Stimulated activated naive B cell treated with anti-CD40 and anti-IgM and Interleukin-4, amounts not matched to agents 10 μg/mL and 1 μg/mL and 100 μg/mL, for 72 hours (primary cell): Measurements from ENCODE around the gene MSLN.
"Not testable (repeated sequence)": the region's sequence is repeated elsewhere in the genome, so short reads cannot be mapped to it uniquely, and the experiment has no call there.

Source experiments
- ATAC-seq, 2 donors: fragments of 150-1000 bp; cut with Tn5 transposase; replicated peaks; 2 replicates each; pipeline ENCODE4 v1.10.0; 2021; ENCODE audit warnings: moderate library complexity in 1 of 2
- DNase-seq: peaks from one replicate; pipeline ENCODE4 v3.0.0; 2021
- H3K27ac Mint-ChIP-seq: one replicate; pipeline ENCODE4 v1.8.0; 2022; ENCODE audit warnings: mild to moderate bottlenecking, mixed read lengths
- H3K27me3 Mint-ChIP-seq, 2 donors: one replicate each; pipeline ENCODE4 v1.8.0; 2022; ENCODE audit warnings: mixed read lengths in 2 of 2
- H3K36me3 Mint-ChIP-seq, 2 donors: one replicate each; pipeline ENCODE4 v1.8.0; 2022; ENCODE audit warnings: mixed read lengths in 2 of 2, mild to moderate bottlenecking in 1 of 2
- H3K4me1 Mint-ChIP-seq, 2 donors: one replicate each; pipeline ENCODE4 v1.8.0; 2022; ENCODE audit warnings: mixed read lengths in 2 of 2, mild to moderate bottlenecking in 1 of 2
- H3K4me3 Mint-ChIP-seq, 2 donors: one replicate each; pipeline ENCODE4 v1.8.0; 2022; ENCODE audit warnings: mild to moderate bottlenecking in 2 of 2, mixed read lengths in 2 of 2, moderate library complexity in 1 of 2
- H3K9me3 Mint-ChIP-seq, 2 donors: one replicate each; pipeline ENCODE4 v1.8.0; 2022; ENCODE audit warnings: mixed read lengths in 2 of 2, mild to moderate bottlenecking in 1 of 2

Gene MSLN

GRCh38 chr16:736936-737481 is 23.5 kb upstream of the MSLN start:
- no peak overlapping the region for H3K27ac Mint-ChIP-seq

GRCh38 chr16:739560-740458 is 20.7 kb upstream of the MSLN start:
- Mint-ChIP-seq H3K27ac (peak overlapping the region; percentile 91), H3K4me3 (peak overlapping the region; percentile 84 to 89), H3K27me3 (no peaks in the 10 kb centered on the region), H3K4me1 (peaks cover 14 to 38% of the 10 kb centered on the region in 2 donors), H3K36me3 (peaks cover 18 to 26% of the 10 kb centered on the region in 2 donors), H3K9me3 (no peaks in the 10 kb centered on the region)
- DNase-seq (no peak), ATAC-seq (peak in 1 of 2 donors; percentile 2)

More at GRCh38 chr16:736936-737481, 23.5 kb upstream of the MSLN start:
- DNase-seq (no peak), ATAC-seq (no peak)
- H3K36me3 Mint-ChIP-seq = peaks cover 27 to 41% of the 10 kb centered on the region in 2 donors
- H3K9me3 Mint-ChIP-seq = no peaks in the 10 kb centered on the region
- H3K4me3 Mint-ChIP-seq = no peak overlapping the region
- H3K27me3 Mint-ChIP-seq = no peaks in the 10 kb centered on the region
- peaks cover 14 to 38% of the 10 kb centered on the region in 2 donors for H3K4me1 Mint-ChIP-seq

GRCh38 chr16:740459-740763 is 20.1 kb upstream of the MSLN start:
- Mint-ChIP-seq H3K36me3 (peaks cover 15 to 22% of the 10 kb centered on the region in 2 donors), H3K4me1 (peaks cover 11 to 33% of the 10 kb centered on the region in 2 donors), H3K27me3 (no peaks in the 10 kb centered on the region), H3K9me3 (no peaks in the 10 kb centered on the region), H3K27ac (peak overlapping the region; percentile 91), H3K4me3 (peak overlapping the region; percentile 84 to 89)
- DNase-seq (no peak), ATAC-seq (peak; percentile 29 to 50)

- DNase-seq = peak; percentile 91
Measured at GRCh38 chr16:740764-741505, 19.6 kb upstream of the MSLN start, which contains the start of gene CIAO3. Gene CIAO3, minus strand, starts transcription at chr16:740997. Its CDS starts 12 bp downstream, at chr16:740985.

GRCh38 chr16:741986-742629 is 18.4 kb upstream of the MSLN start:
- peak overlapping the region; percentile 84 to 89 for H3K4me3 Mint-ChIP-seq
- peaks cover 10 to 31% of the 10 kb centered on the region in 2 donors for H3K4me1 Mint-ChIP-seq
- DNase-seq (no peak), ATAC-seq (no peak)
- no peaks in the 10 kb centered on the region for H3K9me3 Mint-ChIP-seq
- peaks cover 0 to 9% of the 10 kb centered on the region in 2 donors for H3K27me3 Mint-ChIP-seq
- peak overlapping the region; percentile 86 for H3K27ac Mint-ChIP-seq
- peaks cover 8% of the 10 kb centered on the region in 2 donors for H3K36me3 Mint-ChIP-seq

More at GRCh38 chr16:740764-741505, 19.6 kb upstream of the MSLN start, which contains the start of gene CIAO3:
- Mint-ChIP-seq H3K4me3 (peak within 1 kb of the TSS; percentile 84 to 89), H3K36me3 (peaks cover 13 to 17% of the 10 kb centered on the region in 2 donors), H3K9me3 (no peaks in the 10 kb centered on the region), H3K27me3 (peaks cover 0 to under 1% of the 10 kb centered on the region in 2 donors), H3K27ac (peak within 1 kb of the TSS; percentile 91), H3K4me1 (peaks cover 10 to 31% of the 10 kb centered on the region in 2 donors)
- peak; percentile 93 to 95 for ATAC-seq

GRCh38 chr16:742894-743293 is 17.6 kb upstream of the MSLN start:
- not testable (repeated sequence) for H3K9me3 Mint-ChIP-seq, H3K27me3 Mint-ChIP-seq, H3K27ac Mint-ChIP-seq, H3K36me3 Mint-ChIP-seq, ATAC-seq, H3K4me3 Mint-ChIP-seq, DNase-seq
- peaks cover 8 to 24% of the 10 kb centered on the region in 2 donors for H3K4me1 Mint-ChIP-seq

- Mint-ChIP-seq H3K36me3 (peaks cover 0 to 2% of the 10 kb centered on the region in 2 donors), H3K27ac (no peak overlapping the region), H3K27me3 (peaks cover 0 to 9% of the 10 kb centered on the region in 2 donors), H3K4me1 (peaks cover 6 to 14% of the 10 kb centered on the region in 2 donors), H3K4me3 (no peak overlapping the region), H3K9me3 (no peaks in the 10 kb centered on the region)
- no peak for ATAC-seq
- DNase-seq = no peak
Measured at GRCh38 chr16:743794-744500, 16.6 kb upstream of the MSLN start.

- Mint-ChIP-seq H3K27me3 (peaks cover 0 to 10% of the 10 kb centered on the region in 2 donors), H3K36me3 (no peaks in the 10 kb centered on the region), H3K4me1 (no peaks in the 10 kb centered on the region), H3K9me3 (no peaks in the 10 kb centered on the region), H3K4me3 (no peak overlapping the region), H3K27ac (no peak overlapping the region)
- ATAC-seq (peak; percentile 24 to 40), DNase-seq (no peak)
Measured at GRCh38 chr16:745739-746138, 14.8 kb upstream of the MSLN start.

GRCh38 chr16:746637-747036 is 13.9 kb upstream of the MSLN start:
- H3K27me3 Mint-ChIP-seq = peaks cover 0 to 16% of the 10 kb centered on the region in 2 donors

GRCh38 chr16:747978-748746 is 12.4 kb upstream of the MSLN start:
- H3K4me3 Mint-ChIP-seq = no peak overlapping the region

More at GRCh38 chr16:746637-747036, 13.9 kb upstream of the MSLN start:
- H3K27ac Mint-ChIP-seq = no peak overlapping the region
- no peak for ATAC-seq
- no peaks in the 10 kb centered on the region for H3K4me1 Mint-ChIP-seq
- H3K36me3 Mint-ChIP-seq = no peaks in the 10 kb centered on the region
- no peak for DNase-seq
- H3K9me3 Mint-ChIP-seq = no peaks in the 10 kb centered on the region
- H3K4me3 Mint-ChIP-seq = no peak overlapping the region

GRCh38 chr16:749010-749409 is 11.5 kb upstream of the MSLN start:
- no peak overlapping the region for H3K4me3 Mint-ChIP-seq
- ATAC-seq (no peak), DNase-seq (no peak)
- no peaks in the 10 kb centered on the region for H3K36me3 Mint-ChIP-seq
- no peak overlapping the region for H3K27ac Mint-ChIP-seq
- no peaks in the 10 kb centered on the region for H3K4me1 Mint-ChIP-seq
- H3K9me3 Mint-ChIP-seq = no peaks in the 10 kb centered on the region
- peaks cover 0 to 23% of the 10 kb centered on the region in 2 donors for H3K27me3 Mint-ChIP-seq

More at GRCh38 chr16:747978-748746, 12.4 kb upstream of the MSLN start:
- Mint-ChIP-seq H3K4me1 (no peaks in the 10 kb centered on the region), H3K9me3 (no peaks in the 10 kb centered on the region), H3K27ac (no peak overlapping the region), H3K36me3 (no peaks in the 10 kb centered on the region), H3K27me3 (peaks cover 0 to 23% of the 10 kb centered on the region in 2 donors)
- DNase-seq (no peak), ATAC-seq (no peak)

- ATAC-seq = no peak
Measured at GRCh38 chr16:750485-750884, 10.0 kb upstream of the MSLN start.

More at GRCh38 chr16:750485-750884, 10.0 kb upstream of the MSLN start:
- no peak overlapping the region for H3K27ac Mint-ChIP-seq
- H3K27me3 Mint-ChIP-seq = peaks cover 0 to 23% of the 10 kb centered on the region in 2 donors
- H3K4me3 Mint-ChIP-seq = no peak overlapping the region
- no peaks in the 10 kb centered on the region for H3K9me3 Mint-ChIP-seq
- H3K36me3 Mint-ChIP-seq = no peaks in the 10 kb centered on the region
- DNase-seq = no peak
- peaks cover 2 to 4% of the 10 kb centered on the region in 2 donors for H3K4me1 Mint-ChIP-seq
